SK-N-MC (cell line): ENCODE results near the gene RNF213.
"Not testable (repeated sequence)": the region's sequence is repeated elsewhere in the genome, so short reads cannot be mapped to it uniquely, and the experiment has no call there.

Source experiments
- EZH2 ChIP-seq: fragments of 200-600 bp; sonication (generic); IDR thresholded peaks from one replicate; pipeline ENCODE4 v1.6.1; 2017; ENCODE audit warnings: antibody characterized with exemption
- FOXP2 ChIP-seq: optimal IDR thresholded peaks from 2 replicates; pipeline ENCODE3; 2011; ENCODE audit warnings: mild to moderate bottlenecking, moderate library complexity; ENCODE audit not compliant: insufficient read depth; ENCODE audit errors: extremely low read length, control extremely low read depth
- POLR2AphosphoS5 ChIP-seq: IDR thresholded peaks from 2 replicates; pipeline ENCODE4 v1.6.1; 2012; ENCODE audit warnings: mild to moderate bottlenecking, low read depth, low read length, borderline replicate concordance

DNA sequence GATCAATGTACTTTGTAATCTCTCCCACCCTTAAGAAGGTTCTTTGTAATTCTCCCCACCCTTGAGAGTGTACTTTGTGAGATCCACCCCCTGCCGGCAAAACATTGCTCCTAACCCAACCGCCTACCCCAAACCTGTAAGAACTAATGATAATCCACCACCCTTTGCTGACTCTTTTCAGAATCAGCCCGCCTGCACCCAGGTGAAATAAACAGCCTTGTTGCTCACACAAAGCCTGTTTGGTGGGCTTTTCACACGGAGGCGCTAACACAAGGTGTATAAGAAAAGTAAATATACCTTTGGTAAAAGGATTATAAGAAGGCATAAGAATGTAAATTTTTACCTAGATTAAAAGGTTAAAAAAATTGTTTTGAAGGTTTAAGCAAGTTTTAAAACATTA lies 147.3 kb downstream of the RNF213 start:
- not testable (repeated sequence) for TF ChIP-seq EZH2, POLR2AphosphoS5, FOXP2
